CD14-positive monocyte (primary cell): ENCODE measurements around the gene THSD7A. TPM values are rescaled to one million over a fixed set of nuclear protein-coding genes. Genes with fewer than 3 reads are reported as not detected.

Source experiments
- DNase-seq, 3 donors: peaks; one replicate each; pipeline ENCODE4 v3.0.0-alpha.2; 2011 to 2022
- H2AFZ ChIP-seq: 2 replicates; pipeline ENCODE4 v1.6.0; 2012; ENCODE audit warnings: mild to moderate bottlenecking, low read depth, low read length, inconsistent platforms; ENCODE audit not compliant: insufficient read depth, poor library complexity, severe bottlenecking
- H3K27ac ChIP-seq, 2 donors: 1 replicate in 1 of 2; 2 replicates in 1 of 2; pipeline ENCODE4 v1.5.1; 2012 to 2013; ENCODE audit warnings: low read length in 2 of 2, control low read depth in 1 of 2, inconsistent platforms in 1 of 2, low read depth in 1 of 2, mild to moderate bottlenecking in 1 of 2
- H3K27me3 ChIP-seq, 2 donors: one replicate each; pipeline versions ENCODE4 v1.6.0 to v1.6.1; 2011 to 2013; ENCODE audit warnings: low read length in 2 of 2; ENCODE audit not compliant: control insufficient read depth in 2 of 2, insufficient read depth in 2 of 2
- H3K36me3 ChIP-seq, 2 donors: replicated peaks in 1 of 2; 1 replicate in 1 of 2; 2 replicates in 1 of 2; pipeline versions ENCODE4 v1.5.1 to v1.6.1; 2012 to 2013; ENCODE audit warnings: low read length in 2 of 2, control low read depth in 1 of 2, inconsistent platforms in 1 of 2, mild to moderate bottlenecking in 1 of 2; ENCODE audit not compliant: insufficient read depth in 2 of 2, control insufficient read depth in 1 of 2
- H3K4me1 ChIP-seq, 2 donors: 1 replicate in 1 of 2; 2 replicates in 1 of 2; pipeline versions ENCODE4 v1.5.1 to v1.6.1; 2012 to 2013; ENCODE audit warnings: low read length in 2 of 2, control low read depth in 1 of 2, inconsistent platforms in 1 of 2, mild to moderate bottlenecking in 1 of 2, moderate library complexity in 1 of 2; ENCODE audit not compliant: insufficient read depth in 2 of 2, control insufficient read depth in 1 of 2
- H3K4me2 ChIP-seq: replicated peaks from 2 replicates; pipeline ENCODE3; 2012; ENCODE audit warnings: low read length, moderate library complexity, mild to moderate bottlenecking; ENCODE audit not compliant: poor library complexity, severe bottlenecking; ENCODE audit errors: extremely low read depth
- H3K4me3 ChIP-seq, 3 experiments: fragments of 200-600 bp in 1 of 3; sonication (generic) in 1 of 3; replicated peaks in 1 of 3; 1 replicate in 2 of 3; 2 replicates in 1 of 3; pipeline ENCODE4 v1.5.1; 2011 to 2013; ENCODE audit warnings: low read length in 3 of 3, mild to moderate bottlenecking in 3 of 3, control low read depth in 2 of 3, low read depth in 2 of 3, inconsistent platforms in 1 of 3, moderate library complexity in 1 of 3
- H3K79me2 ChIP-seq: 2 replicates; pipeline ENCODE4 v1.6.0; 2012; ENCODE audit warnings: mild to moderate bottlenecking, control low read depth, inconsistent platforms, low read length, moderate library complexity; ENCODE audit not compliant: insufficient read depth
- H3K9ac ChIP-seq: 2 replicates; pipeline ENCODE4 v1.6.0; 2017; ENCODE audit warnings: low read length, mild to moderate bottlenecking; ENCODE audit not compliant: insufficient read depth, poor library complexity, severe bottlenecking
- H3K9me3 ChIP-seq, 2 donors: replicated peaks in 1 of 2; 1 replicate in 1 of 2; 2 replicates in 1 of 2; pipeline versions ENCODE4 v1.5.1 to v1.6.1; 2012 to 2013; ENCODE audit warnings: low read length in 2 of 2, control low read depth in 1 of 2; ENCODE audit not compliant: control insufficient read depth in 1 of 2, insufficient read depth in 1 of 2
- H4K20me1 ChIP-seq: 2 replicates; pipeline ENCODE4 v1.6.0; 2012; ENCODE audit warnings: mild to moderate bottlenecking, low read length, control low read depth, moderate library complexity; ENCODE audit not compliant: insufficient read depth
- H3K27ac Mint-ChIP-seq, 7 donors: one replicate each; pipeline ENCODE4 v1.8.0; 2020; ENCODE audit warnings: mild to moderate bottlenecking in 7 of 7, mixed read lengths in 7 of 7, moderate library complexity in 6 of 7, inconsistent platforms in 2 of 7
- H3K27me3 Mint-ChIP-seq, 3 donors: one replicate each; pipeline ENCODE4 v1.8.0; 2021 to 2022; ENCODE audit warnings: low read depth in 3 of 3, mild to moderate bottlenecking in 3 of 3, mixed read lengths in 3 of 3, moderate library complexity in 3 of 3, inconsistent platforms in 1 of 3
- H3K36me3 Mint-ChIP-seq, 2 donors: one replicate each; pipeline ENCODE4 v1.8.0; 2020; ENCODE audit warnings: mixed read lengths in 2 of 2, inconsistent platforms in 1 of 2, mild to moderate bottlenecking in 1 of 2
- H3K4me1 Mint-ChIP-seq: one replicate; pipeline ENCODE4 v1.8.0; 2020; ENCODE audit warnings: mild to moderate bottlenecking, mixed read lengths
- H3K4me3 Mint-ChIP-seq, 2 donors: one replicate each; pipeline ENCODE4 v1.8.0; 2020; ENCODE audit warnings: mild to moderate bottlenecking in 2 of 2, mixed read lengths in 2 of 2, moderate library complexity in 1 of 2
- H3K9me3 Mint-ChIP-seq, 7 donors: one replicate each; pipeline ENCODE4 v1.8.0; 2020 to 2022; ENCODE audit warnings: mixed read lengths in 7 of 7, mild to moderate bottlenecking in 6 of 7, moderate library complexity in 6 of 7, inconsistent platforms in 2 of 7
- WGBS: methylation state at CpG from one replicate; pipeline ENCODE4 v1.1.5; 2013; ENCODE audit warnings: missing lambda C conversion rate; ENCODE audit not compliant: insufficient coverage; 5-methylcytosine and 5-hydroxymethylcytosine counted together
- intact Hi-C, 2 donors: fragments of 100-400 bp; cut with micrococcal nuclease; formaldehyde crosslinking; loops; one replicate each; pipeline versions ENCODE4 v1.15.0 to v1.15.1; 2023
- polyA plus RNA-seq, 3 donors: library from polyadenylated mRNA; depleted of rRNA in 1 of 3; unstranded in 2 of 3; stranded (reverse) in 1 of 3; fragments of 300-500 nt in 2 of 3; fragments of >200 nt in 1 of 3; fragmentation: Illumina TruSeq in 2 of 3; gene quantifications; 1 replicate in 2 of 3; 2 replicates in 1 of 3; pipeline ENCODE4 v1.2.3, GENCODE V29; 2012 to 2021
- TF ChIP-seq, protein P1 (sequence below): fragments of 200-600 bp; IDR thresholded peaks from one replicate; pipeline ENCODE4 v1.8.0; 2022; ENCODE audit warnings: antibody characterized with exemption, mild to moderate bottlenecking

Gene THSD7A
- polyA plus RNA-seq, 3 donors: under 0.01 TPM; not detected in 2

DNA sequence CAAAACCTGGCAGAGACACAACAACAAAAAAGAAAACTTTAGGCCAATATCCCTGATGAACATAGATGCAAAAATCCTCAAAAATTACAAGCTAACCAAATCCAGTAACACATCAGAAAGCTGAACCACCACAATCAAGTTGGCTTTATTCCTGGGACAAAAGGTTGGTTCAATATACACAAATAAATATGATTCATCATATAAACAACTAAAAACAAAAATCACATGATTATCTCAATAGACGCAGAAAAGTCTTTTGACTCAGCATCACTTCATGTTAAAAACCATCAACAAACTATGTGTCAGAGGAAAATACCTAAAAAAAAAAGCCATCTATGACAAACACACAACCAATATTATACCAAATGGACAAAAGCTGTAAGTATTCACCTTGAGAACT is 283.5 kb downstream of the THSD7A start:
- no peak overlapping the region for H3K4me2 ChIP-seq
- intact Hi-C loops: no loop called here
- no peaks in the 10 kb centered on the region for H3K36me3 ChIP-seq
- H3K4me3 Mint-ChIP-seq: no peak overlapping the region
- TF ChIP-seq, protein P1, sequence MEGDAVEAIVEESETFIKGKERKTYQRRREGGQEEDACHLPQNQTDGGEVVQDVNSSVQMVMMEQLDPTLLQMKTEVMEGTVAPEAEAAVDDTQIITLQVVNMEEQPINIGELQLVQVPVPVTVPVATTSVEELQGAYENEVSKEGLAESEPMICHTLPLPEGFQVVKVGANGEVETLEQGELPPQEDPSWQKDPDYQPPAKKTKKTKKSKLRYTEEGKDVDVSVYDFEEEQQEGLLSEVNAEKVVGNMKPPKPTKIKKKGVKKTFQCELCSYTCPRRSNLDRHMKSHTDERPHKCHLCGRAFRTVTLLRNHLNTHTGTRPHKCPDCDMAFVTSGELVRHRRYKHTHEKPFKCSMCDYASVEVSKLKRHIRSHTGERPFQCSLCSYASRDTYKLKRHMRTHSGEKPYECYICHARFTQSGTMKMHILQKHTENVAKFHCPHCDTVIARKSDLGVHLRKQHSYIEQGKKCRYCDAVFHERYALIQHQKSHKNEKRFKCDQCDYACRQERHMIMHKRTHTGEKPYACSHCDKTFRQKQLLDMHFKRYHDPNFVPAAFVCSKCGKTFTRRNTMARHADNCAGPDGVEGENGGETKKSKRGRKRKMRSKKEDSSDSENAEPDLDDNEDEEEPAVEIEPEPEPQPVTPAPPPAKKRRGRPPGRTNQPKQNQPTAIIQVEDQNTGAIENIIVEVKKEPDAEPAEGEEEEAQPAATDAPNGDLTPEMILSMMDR: no peak
- DNase-seq: no peak
- 60% methylated on average over 1 of the region's 1 CpG for WGBS
- no peak overlapping the region for H3K9ac ChIP-seq
- H3K27me3 ChIP-seq: no peaks in the 10 kb centered on the region
- H3K27ac ChIP-seq: no peak overlapping the region
- H3K27me3 Mint-ChIP-seq: peaks cover 0 to 2% (median 0%) of the 10 kb centered on the region in 3 donors
- H3K36me3 Mint-ChIP-seq: no peaks in the 10 kb centered on the region
- peaks cover 0 to 6% of the 10 kb centered on the region in 2 donors for H3K9me3 ChIP-seq
- no peaks in the 10 kb centered on the region for H3K79me2 ChIP-seq
- no peaks in the 10 kb centered on the region for H4K20me1 ChIP-seq
- H3K4me1 ChIP-seq: no peaks in the 10 kb centered on the region
- no peaks in the 10 kb centered on the region for H3K4me1 Mint-ChIP-seq
- peaks cover 7 to 25% (median 20%) of the 10 kb centered on the region in 7 donors for H3K9me3 Mint-ChIP-seq
- H2AFZ ChIP-seq: no peak overlapping the region
- no peak overlapping the region for H3K4me3 ChIP-seq
- H3K27ac Mint-ChIP-seq: no peak overlapping the region

DNA sequence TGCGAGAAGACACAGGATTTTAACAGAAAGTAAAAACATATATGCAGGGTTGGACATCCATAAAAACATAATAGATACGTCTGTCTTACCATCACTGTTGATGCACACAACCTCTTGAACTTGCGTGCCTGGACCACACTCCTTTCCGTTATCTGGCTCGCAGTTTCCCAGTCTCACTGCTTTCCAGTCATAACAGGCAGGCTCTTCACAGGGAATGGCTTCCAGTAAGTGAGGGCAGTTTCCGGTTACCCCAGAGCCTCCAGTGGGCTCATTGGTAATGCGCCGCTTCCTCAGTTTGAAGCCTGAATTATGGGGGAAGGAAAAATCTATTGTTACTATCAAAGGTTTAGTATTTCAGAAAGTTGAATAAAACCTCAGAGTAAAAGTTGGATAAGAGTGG is 290.7 kb downstream of the THSD7A start:
- intact Hi-C loops: no loop called here

More for the DNA sequence above, 290.7 kb downstream of the THSD7A start:
- Mint-ChIP-seq H3K36me3 (no peaks in the 10 kb centered on the region), H3K27me3 (peaks cover 0 to 3% (median 0%) of the 10 kb centered on the region in 3 donors), H3K27ac (no peak overlapping the region), H3K4me3 (no peak overlapping the region), H3K4me1 (peaks cover 12% of the 10 kb centered on the region), H3K9me3 (peaks cover 5 to 21% (median 10%) of the 10 kb centered on the region in 7 donors)
- no peak overlapping the region for H2AFZ ChIP-seq
- H3K27ac ChIP-seq: no peak overlapping the region
- H3K36me3 ChIP-seq: no peaks in the 10 kb centered on the region
- H3K4me1 ChIP-seq: peaks cover 6 to 15% of the 10 kb centered on the region in 2 donors
- no peak overlapping the region for H3K9ac ChIP-seq
- TF ChIP-seq, protein P1: no peak
- no peak overlapping the region for H3K4me2 ChIP-seq
- no peaks in the 10 kb centered on the region for H3K27me3 ChIP-seq
- H3K79me2 ChIP-seq: no peaks in the 10 kb centered on the region
- H4K20me1 ChIP-seq: no peaks in the 10 kb centered on the region
- no peak for DNase-seq
- peaks cover 0 to 6% of the 10 kb centered on the region in 2 donors for H3K9me3 ChIP-seq
- 100% methylated on average over 2 of the region's 8 CpGs for WGBS
- H3K4me3 ChIP-seq: no peak overlapping the region
